ENCODE data around the gene MRPL4. TPM values are rescaled to one million over a fixed set of nuclear protein-coding genes. Genes with fewer than 3 reads are reported as not detected.

Gene MRPL4
- total RNA-seq, 3 donors from 2014 or later, result 40.2 to 57.7 (median 52.7) TPM

DNA sequence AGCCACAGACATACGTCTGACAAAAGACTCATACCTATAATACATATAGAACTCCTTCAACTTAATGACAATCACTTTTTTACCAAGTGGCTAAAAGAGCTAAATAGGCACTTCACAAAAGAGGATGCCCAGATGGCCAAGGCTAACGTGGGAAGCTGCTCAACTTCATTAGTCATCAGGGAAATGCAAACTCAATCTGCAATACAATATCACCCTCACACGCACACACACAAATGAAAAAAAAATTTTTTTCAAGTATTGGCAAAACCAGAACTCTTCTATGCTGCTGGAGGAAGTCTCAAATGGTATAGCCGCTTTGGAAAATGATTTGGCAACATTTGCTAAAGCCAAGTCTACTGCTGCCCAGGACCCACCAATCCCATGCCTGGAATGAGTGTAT lies 42.7 kb upstream of the MRPL4 start:
- TF ChIP-seq, protein P1, sequence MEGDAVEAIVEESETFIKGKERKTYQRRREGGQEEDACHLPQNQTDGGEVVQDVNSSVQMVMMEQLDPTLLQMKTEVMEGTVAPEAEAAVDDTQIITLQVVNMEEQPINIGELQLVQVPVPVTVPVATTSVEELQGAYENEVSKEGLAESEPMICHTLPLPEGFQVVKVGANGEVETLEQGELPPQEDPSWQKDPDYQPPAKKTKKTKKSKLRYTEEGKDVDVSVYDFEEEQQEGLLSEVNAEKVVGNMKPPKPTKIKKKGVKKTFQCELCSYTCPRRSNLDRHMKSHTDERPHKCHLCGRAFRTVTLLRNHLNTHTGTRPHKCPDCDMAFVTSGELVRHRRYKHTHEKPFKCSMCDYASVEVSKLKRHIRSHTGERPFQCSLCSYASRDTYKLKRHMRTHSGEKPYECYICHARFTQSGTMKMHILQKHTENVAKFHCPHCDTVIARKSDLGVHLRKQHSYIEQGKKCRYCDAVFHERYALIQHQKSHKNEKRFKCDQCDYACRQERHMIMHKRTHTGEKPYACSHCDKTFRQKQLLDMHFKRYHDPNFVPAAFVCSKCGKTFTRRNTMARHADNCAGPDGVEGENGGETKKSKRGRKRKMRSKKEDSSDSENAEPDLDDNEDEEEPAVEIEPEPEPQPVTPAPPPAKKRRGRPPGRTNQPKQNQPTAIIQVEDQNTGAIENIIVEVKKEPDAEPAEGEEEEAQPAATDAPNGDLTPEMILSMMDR (IDR thresholded peaks at IDR 0.05), result no peak
- TF ChIP-seq POLR2AphosphoS5 (IDR thresholded peaks at IDR 0.05) (no peak), POLR2A (IDR thresholded peaks at IDR 0.05) (no peak)
- no peak overlapping the region for H3K27ac ChIP-seq
- H3K27me3 ChIP-seq, result no peaks in the 10 kb centered on the region
- intact Hi-C loops (cut with DNase I; ENCODE audit: low total_unique reads), result no loop called here
- H3K4me1 ChIP-seq, result no peaks in the 10 kb centered on the region
- H3K9me3 ChIP-seq, result peaks cover 0 to 4% of the 10 kb centered on the region in 2 donors
- DNase-seq (ENCODE audit: low spot score in 2 of 2), result no peak
- H3K4me3 ChIP-seq, result no peak overlapping the region
- H3K36me3 ChIP-seq, result no peaks in the 10 kb centered on the region

- intact Hi-C loops (cut with DNase I; ENCODE audit: low total_unique reads), result no loop called here
- no peak for DNase-seq (ENCODE audit: low spot score in 2 of 2)
- Histone ChIP-seq H3K4me1 (no peaks in the 10 kb centered on the region), H3K36me3 (no peaks in the 10 kb centered on the region), H3K9me3 (peaks cover 0 to 4% of the 10 kb centered on the region in 2 donors), H3K27me3 (no peaks in the 10 kb centered on the region), H3K4me3 (no peak overlapping the region), H3K27ac (no peak overlapping the region)
- TF ChIP-seq, protein P1 (IDR thresholded peaks at IDR 0.05), result no peak
- TF ChIP-seq POLR2AphosphoS5 (IDR thresholded peaks at IDR 0.05) (no peak), POLR2A (IDR thresholded peaks at IDR 0.05) (no peak)
Observed at GRCh38 chr19:10211061-10211460, 41.0 kb upstream of the MRPL4 start.

- Histone ChIP-seq H3K27me3 (no peaks in the 10 kb centered on the region), H3K4me3 (no peak overlapping the region), H3K9me3 (peaks cover 0 to 4% of the 10 kb centered on the region in 2 donors), H3K4me1 (no peaks in the 10 kb centered on the region), H3K27ac (no peak overlapping the region), H3K36me3 (no peaks in the 10 kb centered on the region)
- no peak for TF ChIP-seq POLR2AphosphoS5 (IDR thresholded peaks at IDR 0.05)
- intact Hi-C loops (cut with DNase I; ENCODE audit: low total_unique reads), result no loop called here
- DNase-seq (ENCODE audit: low spot score in 2 of 2), result no peak
Observed at GRCh38 chr19:10211691-10212090, 40.3 kb upstream of the MRPL4 start.

- intact Hi-C loops (cut with DNase I; ENCODE audit: low total_unique reads), result no loop called here
- DNase-seq (ENCODE audit: low spot score in 2 of 2), result no peak
- Histone ChIP-seq H3K4me3 (no peak overlapping the region), H3K27ac (no peak overlapping the region), H3K36me3 (no peaks in the 10 kb centered on the region), H3K9me3 (no peaks in the 10 kb centered on the region), H3K27me3 (no peaks in the 10 kb centered on the region), H3K4me1 (no peaks in the 10 kb centered on the region)
- TF ChIP-seq, protein P1 (IDR thresholded peaks at IDR 0.05), result no peak
- TF ChIP-seq POLR2AphosphoS5 (IDR thresholded peaks at IDR 0.05) (no peak), POLR2A (IDR thresholded peaks at IDR 0.05) (no peak)
Observed at GRCh38 chr19:10214784-10215183, 37.2 kb upstream of the MRPL4 start.

GRCh38 chr19:10217085-10217484 lies 34.9 kb upstream of the MRPL4 start:
- DNase-seq (ENCODE audit: low spot score in 2 of 2), result no peak
- Histone ChIP-seq H3K4me1 (no peaks in the 10 kb centered on the region), H3K36me3 (no peaks in the 10 kb centered on the region), H3K27ac (no peak overlapping the region), H3K4me3 (no peak overlapping the region), H3K9me3 (no peaks in the 10 kb centered on the region), H3K27me3 (no peaks in the 10 kb centered on the region)
- intact Hi-C loops (cut with DNase I; ENCODE audit: low total_unique reads), result no loop called here
- TF ChIP-seq, protein P1 (IDR thresholded peaks at IDR 0.05), result no peak
- TF ChIP-seq POLR2AphosphoS5 (IDR thresholded peaks at IDR 0.05), result no peak
- TF ChIP-seq POLR2A (IDR thresholded peaks at IDR 0.05), result no peak

GRCh38 chr19:10219678-10220077 lies 32.3 kb upstream of the MRPL4 start:
- no peak for DNase-seq (ENCODE audit: low spot score in 2 of 2)
- Histone ChIP-seq H3K4me1 (no peaks in the 10 kb centered on the region), H3K27me3 (no peaks in the 10 kb centered on the region), H3K4me3 (no peak overlapping the region), H3K27ac (peak overlapping the region in 1 of 2 donors; percentile 12), H3K9me3 (no peaks in the 10 kb centered on the region), H3K36me3 (no peaks in the 10 kb centered on the region)
- TF ChIP-seq, protein P1 (IDR thresholded peaks at IDR 0.05), result peak in 1 of 3 donors; percentile 16
- TF ChIP-seq POLR2AphosphoS5 (IDR thresholded peaks at IDR 0.05) (no peak), POLR2A (IDR thresholded peaks at IDR 0.05) (no peak)
- intact Hi-C loops (cut with DNase I; ENCODE audit: low total_unique reads), result no loop called here

Data from breast epithelium (tissue), 4 donors.